Mucosa of descending colon (tissue), 3 donors: ENCODE results near the gene PPP1R9A. TPM values are rescaled to one million over a fixed set of nuclear protein-coding genes. Genes with fewer than 3 reads are reported as not detected.

Source experiments
- ATAC-seq: fragments of 200-7000 bp; cut with Tn5 transposase; one replicate; pipeline ENCODE4 v1.9.1; 2020; ENCODE audit warnings: mild to moderate bottlenecking, moderate library complexity
- DNase-seq, 3 donors: peaks; one replicate each; pipeline ENCODE4 v3.0.0-alpha.2; 2020
- H3K36me3 ChIP-seq: fragments of 200-600 bp; one replicate; pipeline ENCODE4 v1.8.0; 2021; ENCODE audit warnings: low read depth, mild to moderate bottlenecking
- H3K4me1 ChIP-seq: fragments of 200-600 bp; one replicate; pipeline ENCODE4 v1.8.0; 2021; ENCODE audit warnings: low read depth, mild to moderate bottlenecking
- H3K4me3 ChIP-seq: fragments of 200-600 bp; one replicate; pipeline ENCODE4 v1.8.0; 2021; ENCODE audit warnings: mild to moderate bottlenecking
- H3K9me3 ChIP-seq: fragments of 200-600 bp; one replicate; pipeline ENCODE4 v1.8.0; 2021; ENCODE audit warnings: mild to moderate bottlenecking
- intact Hi-C, 2 donors: fragments of 100-400 bp; cut with DNase I in 1 of 2; cut with micrococcal nuclease in 1 of 2; formaldehyde crosslinking; loops; one replicate each; pipeline versions ENCODE4 v1.11.0 to v1.11.1; 2022; cut with DNase I, micrococcal nuclease
- total RNA-seq, 3 donors: library from RNA; stranded (reverse); fragmentation: NEBNext Ultra II Directional in 2 of 3; extraction: Animal tissue kit (Norgen Biotek cat#: 25700) in 2 of 3; gene quantifications; one replicate each; pipeline versions ENCODE4 v1.2.1 to v1.2.4, GENCODE V29; 2021 to 2023
- TF ChIP-seq, protein P1 (sequence below): fragments of 200-600 bp; IDR thresholded peaks from one replicate; pipeline ENCODE4 v1.8.0; 2022; ENCODE audit warnings: antibody characterized with exemption, mild to moderate bottlenecking
- donor health status: DM: no; HTN: no; CAD: no; lungs with moderate emphysema.
- donor health status: DM: no; HTN: no; CAD: no.
- donor health status: DM: no; HTN: yes; CAD: no.

Gene PPP1R9A
- total RNA-seq, 3 donors from 2014 or later, result 17.8 to 48.9 (median 30.8) TPM

DNA sequence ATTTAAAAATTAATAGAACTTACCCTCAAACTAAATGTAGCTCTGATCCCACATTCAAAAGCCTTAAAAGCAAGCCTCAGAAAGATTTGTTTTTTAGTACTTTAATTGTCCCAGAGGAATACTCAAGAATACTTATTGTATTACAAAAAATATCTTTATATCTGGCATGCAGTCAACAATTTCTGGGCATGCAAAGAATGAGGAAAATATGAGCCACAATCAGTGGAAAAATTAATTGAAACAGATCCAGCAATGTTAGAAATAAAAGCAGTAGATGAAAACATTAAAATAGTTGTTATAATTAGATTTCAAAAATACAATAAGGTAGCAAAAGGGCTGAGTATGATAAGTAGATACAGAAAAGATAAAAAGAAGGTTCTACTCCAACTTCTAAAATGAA, 262.3 kb downstream of the PPP1R9A start:
- DNase-seq (no peak), ATAC-seq (no peak)
- no peaks in the 10 kb centered on the region for H3K4me1 ChIP-seq
- TF ChIP-seq, protein P1, sequence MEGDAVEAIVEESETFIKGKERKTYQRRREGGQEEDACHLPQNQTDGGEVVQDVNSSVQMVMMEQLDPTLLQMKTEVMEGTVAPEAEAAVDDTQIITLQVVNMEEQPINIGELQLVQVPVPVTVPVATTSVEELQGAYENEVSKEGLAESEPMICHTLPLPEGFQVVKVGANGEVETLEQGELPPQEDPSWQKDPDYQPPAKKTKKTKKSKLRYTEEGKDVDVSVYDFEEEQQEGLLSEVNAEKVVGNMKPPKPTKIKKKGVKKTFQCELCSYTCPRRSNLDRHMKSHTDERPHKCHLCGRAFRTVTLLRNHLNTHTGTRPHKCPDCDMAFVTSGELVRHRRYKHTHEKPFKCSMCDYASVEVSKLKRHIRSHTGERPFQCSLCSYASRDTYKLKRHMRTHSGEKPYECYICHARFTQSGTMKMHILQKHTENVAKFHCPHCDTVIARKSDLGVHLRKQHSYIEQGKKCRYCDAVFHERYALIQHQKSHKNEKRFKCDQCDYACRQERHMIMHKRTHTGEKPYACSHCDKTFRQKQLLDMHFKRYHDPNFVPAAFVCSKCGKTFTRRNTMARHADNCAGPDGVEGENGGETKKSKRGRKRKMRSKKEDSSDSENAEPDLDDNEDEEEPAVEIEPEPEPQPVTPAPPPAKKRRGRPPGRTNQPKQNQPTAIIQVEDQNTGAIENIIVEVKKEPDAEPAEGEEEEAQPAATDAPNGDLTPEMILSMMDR, result no peak
- no peak overlapping the region for H3K4me3 ChIP-seq
- intact Hi-C loops, result no loop called here
- H3K9me3 ChIP-seq, result no peaks in the 10 kb centered on the region
- H3K36me3 ChIP-seq, result no peaks in the 10 kb centered on the region

DNA sequence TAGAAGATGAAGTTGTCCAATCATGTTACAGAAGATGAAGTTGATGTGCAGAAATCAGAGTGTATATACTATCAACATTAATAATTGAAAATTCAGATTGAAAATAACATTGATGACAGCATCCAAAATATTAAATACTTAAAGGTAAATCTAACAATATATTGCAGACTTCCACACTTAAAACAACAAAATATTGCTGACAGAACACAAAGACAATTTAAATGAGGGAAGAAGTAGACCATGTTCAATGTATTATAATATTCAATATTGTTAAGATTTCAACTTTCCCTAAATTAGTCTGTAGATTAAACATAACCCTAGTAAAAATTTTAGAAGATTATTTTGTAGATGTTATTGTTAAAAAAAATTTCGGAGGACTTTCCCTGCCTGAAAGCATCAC, 265.0 kb downstream of the PPP1R9A start:
- Histone ChIP-seq H3K36me3 (no peaks in the 10 kb centered on the region), H3K9me3 (no peaks in the 10 kb centered on the region), H3K4me1 (no peaks in the 10 kb centered on the region), H3K4me3 (no peak overlapping the region)
- no peak for DNase-seq
- intact Hi-C loops, result no loop called here
- no peak for ATAC-seq
- TF ChIP-seq, protein P1, result no peak

- Histone ChIP-seq H3K9me3 (no peaks in the 10 kb centered on the region), H3K4me3 (no peak overlapping the region), H3K4me1 (no peaks in the 10 kb centered on the region), H3K36me3 (no peaks in the 10 kb centered on the region)
- TF ChIP-seq, protein P1, result no peak
- DNase-seq (no peak), ATAC-seq (no peak)
- intact Hi-C loops, result no loop called here
These were observed 283.1 kb downstream of the PPP1R9A start for GRCh38 chr7:95190515-95190914.

- no peaks in the 10 kb centered on the region for H3K9me3 ChIP-seq
- TF ChIP-seq, protein P1, result no peak
- no peaks in the 10 kb centered on the region for H3K4me1 ChIP-seq
- DNase-seq (no peak), ATAC-seq (no peak)
- intact Hi-C loops, result no loop called here
- no peak overlapping the region for H3K4me3 ChIP-seq
- H3K36me3 ChIP-seq, result no peaks in the 10 kb centered on the region
These were observed 284.4 kb downstream of the PPP1R9A start for GRCh38 chr7:95191795-95192194.

DNA sequence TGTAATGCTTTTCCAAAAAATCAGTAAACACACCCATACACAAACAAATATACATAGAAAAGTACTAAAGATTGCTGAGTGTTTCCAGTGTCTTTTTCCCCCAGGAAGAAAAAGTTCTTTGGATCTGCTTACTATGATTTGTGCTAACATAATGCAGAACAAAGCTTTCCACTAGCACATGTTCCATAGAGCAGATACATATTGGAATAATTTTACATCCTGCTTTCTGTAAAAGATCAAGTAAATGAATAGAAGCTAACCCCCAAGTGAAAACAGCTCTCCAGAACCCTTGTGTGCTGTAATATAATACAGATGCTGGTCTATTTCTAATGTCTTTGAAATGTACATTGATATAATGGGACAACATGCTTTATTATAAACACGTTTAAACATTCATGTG, 291.5 kb downstream of the PPP1R9A start:
- H3K4me1 ChIP-seq, result no peaks in the 10 kb centered on the region
- TF ChIP-seq, protein P1, result no peak
- no peaks in the 10 kb centered on the region for H3K36me3 ChIP-seq
- H3K4me3 ChIP-seq, result no peak overlapping the region
- H3K9me3 ChIP-seq, result no peaks in the 10 kb centered on the region
- ATAC-seq, result no peak
- DNase-seq, result no peak
- intact Hi-C loops, result no loop called here
